Neuronal stem cell (in vitro differentiated cells): ENCODE results near the gene SMARCAL1.

ENCODE experiments used
- DNase-seq: peaks from one replicate; pipeline ENCODE4 v3.0.0-alpha.2; 2013; ENCODE audit warnings: low spot score
- H2AFZ ChIP-seq: one replicate; pipeline ENCODE4 v1.6.1; 2013; ENCODE audit warnings: mild to moderate bottlenecking, low read length, inconsistent platforms
- H2AK5ac ChIP-seq: 2 replicates; pipeline ENCODE4 v1.6.1; 2013; ENCODE audit warnings: low read depth, mild to moderate bottlenecking, inconsistent platforms, low read length, moderate library complexity, mixed read lengths
- H2BK120ac ChIP-seq: 2 replicates; pipeline ENCODE4 v1.6.1; 2013; ENCODE audit warnings: low read depth, mild to moderate bottlenecking, inconsistent platforms, low read length, moderate library complexity, mixed read lengths
- H2BK12ac ChIP-seq: one replicate; pipeline ENCODE4 v1.6.1; 2013; ENCODE audit warnings: low read length, inconsistent platforms
- H2BK15ac ChIP-seq: 2 replicates; pipeline ENCODE4 v1.6.1; 2013; ENCODE audit warnings: mild to moderate bottlenecking, low read length, inconsistent platforms, mixed read lengths
- H2BK5ac ChIP-seq: one replicate; pipeline ENCODE4 v1.6.1; 2013; ENCODE audit warnings: inconsistent platforms, mild to moderate bottlenecking, low read length, moderate library complexity
- H3K14ac ChIP-seq: one replicate; pipeline ENCODE4 v1.6.1; 2013; ENCODE audit warnings: low read length, inconsistent platforms
- H3K18ac ChIP-seq: 2 replicates; pipeline ENCODE4 v1.6.1; 2013; ENCODE audit warnings: low read length, inconsistent platforms
- H3K23ac ChIP-seq: 2 replicates; pipeline ENCODE4 v1.6.1; 2013; ENCODE audit warnings: low read depth, mild to moderate bottlenecking, mixed read lengths, low read length, inconsistent platforms; ENCODE audit not compliant: poor library complexity
- H3K27ac ChIP-seq: replicated peaks from 3 replicates; pipeline ENCODE4 v1.5.1; 2013; ENCODE audit warnings: low read length, inconsistent platforms
- H3K27me3 ChIP-seq, 3 experiments: 2 replicates each; pipeline ENCODE4 v1.6.1; 2013; ENCODE audit warnings: low read length in 3 of 3, mild to moderate bottlenecking in 2 of 3, inconsistent platforms in 1 of 3, low read depth in 1 of 3, mixed read lengths in 1 of 3, moderate library complexity in 1 of 3; ENCODE audit not compliant: control insufficient read depth in 3 of 3, insufficient read depth in 3 of 3
- H3K36me3 ChIP-seq, 2 donors: replicated peaks in 1 of 2; 2 replicates each; pipeline ENCODE4 v1.6.1; 2013; ENCODE audit warnings: low read length in 2 of 2; ENCODE audit not compliant: control insufficient read depth in 2 of 2, insufficient read depth in 2 of 2
- H3K4ac ChIP-seq: 2 replicates; pipeline ENCODE4 v1.6.1; 2013; ENCODE audit warnings: inconsistent platforms, mild to moderate bottlenecking, low read length, moderate library complexity
- H3K4me1 ChIP-seq, 2 donors: 1 replicate in 1 of 2; 2 replicates in 1 of 2; pipeline ENCODE4 v1.6.1; 2013; ENCODE audit warnings: low read length in 2 of 2, low read depth in 1 of 2; ENCODE audit not compliant: control insufficient read depth in 2 of 2, insufficient read depth in 1 of 2
- H3K4me2 ChIP-seq: one replicate; pipeline ENCODE4 v1.6.1; 2013; ENCODE audit warnings: mild to moderate bottlenecking, low read length, inconsistent platforms; ENCODE audit not compliant: insufficient read depth, poor library complexity, severe bottlenecking
- H3K4me3 ChIP-seq, 2 donors: 2 replicates each; pipeline ENCODE4 v1.5.1; 2013; ENCODE audit warnings: low read length in 2 of 2, mild to moderate bottlenecking in 2 of 2, inconsistent platforms in 1 of 2, moderate library complexity in 1 of 2
- H3K79me1 ChIP-seq: one replicate; pipeline ENCODE4 v1.6.1; 2013; ENCODE audit warnings: low read depth, mild to moderate bottlenecking, inconsistent platforms, low read length, moderate library complexity
- H3K9ac ChIP-seq: one replicate; pipeline ENCODE4 v1.6.1; 2013; ENCODE audit warnings: mild to moderate bottlenecking, low read depth, low read length, inconsistent platforms; ENCODE audit not compliant: poor library complexity
- H3K9me3 ChIP-seq, 2 donors: replicated peaks in 1 of 2; 2 replicates each; pipeline versions ENCODE3 to v1.6.1; 2013; ENCODE audit warnings: low read length in 2 of 2, mild to moderate bottlenecking in 2 of 2, inconsistent platforms in 1 of 2, low read depth in 1 of 2, mixed read lengths in 1 of 2, moderate library complexity in 1 of 2; ENCODE audit not compliant: control insufficient read depth in 2 of 2, insufficient read depth in 1 of 2
- H4K8ac ChIP-seq: one replicate; pipeline ENCODE4 v1.6.1; 2013; ENCODE audit warnings: low read depth, mild to moderate bottlenecking, inconsistent platforms, low read length, moderate library complexity
- H4K91ac ChIP-seq: one replicate; pipeline ENCODE4 v1.6.1; 2013; ENCODE audit warnings: low read length, low read depth, mild to moderate bottlenecking, inconsistent platforms; ENCODE audit not compliant: poor library complexity
- WGBS, 2 donors: extraction: QIAGEN DNeasy Blood & Tissue Kit; methylation state at CpG; one replicate each; pipeline ENCODE4 v1.1.7; 2013; ENCODE audit warnings: missing lambda C conversion rate in 2 of 2, mixed read lengths in 1 of 2; ENCODE audit not compliant: insufficient read length in 2 of 2, insufficient replicate concordance in 1 of 2; ENCODE audit errors: extremely low coverage in 2 of 2; 5-methylcytosine and 5-hydroxymethylcytosine counted together

SMARCAL1 gene

DNA sequence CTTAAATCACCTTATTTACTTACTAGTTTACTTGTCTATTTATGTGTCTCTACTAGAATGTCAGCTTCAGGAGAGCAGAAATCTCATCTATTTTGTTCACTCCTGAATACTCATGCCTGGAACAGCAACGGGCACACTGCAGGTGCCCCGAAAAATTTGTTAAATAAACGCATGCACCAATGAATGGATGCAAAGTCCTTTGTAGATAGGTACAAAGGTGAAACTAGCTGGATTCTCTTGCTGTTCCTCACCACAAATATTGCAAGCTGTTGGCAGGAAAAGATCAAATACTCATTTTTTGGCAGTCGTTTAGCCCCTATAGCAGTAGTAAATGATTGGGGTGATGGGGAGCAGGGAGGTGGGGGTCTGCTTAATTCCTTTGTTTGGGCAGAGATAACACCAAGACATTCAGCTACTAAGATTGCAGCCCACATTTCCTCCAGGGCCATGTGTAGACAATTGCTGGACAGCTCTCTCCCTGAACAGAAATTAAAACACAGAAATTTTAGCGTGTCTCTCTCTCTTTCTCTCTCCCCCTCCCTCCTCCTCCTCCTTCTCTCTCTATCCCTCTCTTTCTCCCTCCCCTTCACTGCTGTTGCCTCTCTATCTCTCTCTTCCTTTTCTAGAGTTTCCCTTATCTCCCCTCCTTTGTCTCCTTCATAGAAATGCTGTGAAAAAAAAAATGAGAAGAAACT is 45.4 kb upstream of the SMARCAL1 start:
- Histone ChIP-seq H3K18ac (no peak overlapping the region), H4K8ac (no peak overlapping the region), H2BK15ac (no peak overlapping the region), H3K79me1 (no peaks in the 10 kb centered on the region), H3K27ac (no peak overlapping the region), H3K4me2 (no peak overlapping the region), H2AK5ac (no peak overlapping the region), H2BK5ac (no peak overlapping the region), H2BK120ac (no peak overlapping the region), H3K4ac (no peak overlapping the region), H2BK12ac (no peak overlapping the region), H3K27me3 (peaks cover 0 to 73% (median 0%) of the 10 kb centered on the region in 3 experiments), H2AFZ (no peak overlapping the region), H3K9me3 (no peaks in the 10 kb centered on the region), H3K4me1 (peaks cover 2 to 17% of the 10 kb centered on the region in 2 donors), H4K91ac (no peak overlapping the region), H3K14ac (no peak overlapping the region), H3K23ac (no peak overlapping the region), H3K9ac (no peak overlapping the region), H3K36me3 (no peaks in the 10 kb centered on the region), H3K4me3 (no peak overlapping the region)
- DNase-seq = no peak
- no CpG with 5 or more reads among the region's 5 CpGs for WGBS, 2 donors

DNA sequence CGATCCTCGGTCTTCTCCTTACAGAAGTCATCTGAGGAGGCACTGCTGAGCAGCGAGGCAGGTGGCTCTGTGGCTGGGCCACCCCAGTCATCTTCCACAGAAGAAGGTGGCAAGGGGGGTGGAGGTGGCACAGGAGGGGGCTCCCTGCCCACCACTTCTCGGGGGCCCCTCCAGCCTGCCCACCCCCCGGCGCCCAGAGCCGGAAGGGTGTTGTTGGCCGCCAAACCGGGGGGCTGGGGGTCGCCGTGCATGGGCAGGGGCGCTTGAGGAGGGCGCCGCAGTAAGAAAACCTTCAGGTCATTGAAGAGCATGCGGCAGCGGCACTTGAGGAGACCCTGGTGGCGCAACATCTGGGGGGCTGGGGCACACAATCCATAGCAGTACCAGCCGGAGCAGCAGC is 42.5 kb upstream of the SMARCAL1 start:
- no CpG with 5 or more reads among the region's 18 CpGs for WGBS, 2 donors
- H3K4me2 ChIP-seq = no peak overlapping the region

GRCh38 chr2:216370961-216371712 is 41.1 kb upstream of the SMARCAL1 start:
- peak overlapping the region in 1 of 2 donors; percentile 80 for H3K4me3 ChIP-seq
- H3K27me3 ChIP-seq = peaks cover 0 to 72% (median 2%) of the 10 kb centered on the region in 3 experiments
- WGBS, 2 donors = no CpG with 5 or more reads among the region's 53 CpGs

More for the DNA sequence above, 42.5 kb upstream of the SMARCAL1 start:
- no peak overlapping the region for H2BK12ac ChIP-seq
- no peak overlapping the region for H3K4me3 ChIP-seq
- no peak overlapping the region for H3K14ac ChIP-seq
- DNase-seq = no peak
- no peak overlapping the region for H2AK5ac ChIP-seq
- H3K23ac ChIP-seq = no peak overlapping the region
- H4K8ac ChIP-seq = no peak overlapping the region
- H3K36me3 ChIP-seq = no peaks in the 10 kb centered on the region
- H3K27me3 ChIP-seq = peaks cover 0 to 79% (median 2%) of the 10 kb centered on the region in 3 experiments
- no peak overlapping the region for H2BK120ac ChIP-seq
- no peaks in the 10 kb centered on the region for H3K9me3 ChIP-seq
- H3K4ac ChIP-seq = no peak overlapping the region
- H2BK15ac ChIP-seq = no peak overlapping the region
- H2BK5ac ChIP-seq = no peak overlapping the region
- H3K79me1 ChIP-seq = no peaks in the 10 kb centered on the region
- no peak overlapping the region for H4K91ac ChIP-seq
- H3K9ac ChIP-seq = no peak overlapping the region
- H3K18ac ChIP-seq = no peak overlapping the region
- peaks cover 8 to 15% of the 10 kb centered on the region in 2 donors for H3K4me1 ChIP-seq
- no peak overlapping the region for H2AFZ ChIP-seq
- H3K27ac ChIP-seq = no peak overlapping the region

More at GRCh38 chr2:216370961-216371712, 41.1 kb upstream of the SMARCAL1 start:
- peak overlapping the region; percentile 70 for H2AFZ ChIP-seq
- H2BK15ac ChIP-seq = no peak overlapping the region
- H3K14ac ChIP-seq = no peak overlapping the region
- H4K8ac ChIP-seq = no peak overlapping the region
- H3K23ac ChIP-seq = no peak overlapping the region
- H3K4me2 ChIP-seq = peak overlapping the region; percentile 95
- peaks cover 8 to 16% of the 10 kb centered on the region in 2 donors for H3K4me1 ChIP-seq
- H2BK5ac ChIP-seq = no peak overlapping the region
- no peaks in the 10 kb centered on the region for H3K36me3 ChIP-seq
- H2BK12ac ChIP-seq = no peak overlapping the region
- H3K9me3 ChIP-seq = no peaks in the 10 kb centered on the region
- no peak overlapping the region for H3K9ac ChIP-seq
- no peak overlapping the region for H4K91ac ChIP-seq
- peak overlapping the region; percentile 87 for H3K18ac ChIP-seq
- no peak overlapping the region for H3K27ac ChIP-seq
- H3K79me1 ChIP-seq = no peaks in the 10 kb centered on the region
- DNase-seq = no peak
- H2AK5ac ChIP-seq = no peak overlapping the region
- no peak overlapping the region for H2BK120ac ChIP-seq
- H3K4ac ChIP-seq = no peak overlapping the region
